ENCODE data around the gene CSTB.

CSTB gene

GRCh38 chr21:43789276-43790009, 13.3 kb upstream of the CSTB start, which contains the start of gene RRP1:
RRP1 (plus strand) TSS chr21:43789577; CDS start chr21:43789630, 53 bp downstream.
- peak; percentile 78 for DNase-seq (ENCODE audit: low read depth)

GRCh38 chr21:43786807-43787440, 10.8 kb upstream of the CSTB start:
- no peak for DNase-seq (ENCODE audit: low read depth)

- DNase-seq (ENCODE audit: low read depth): no peak
Observed at GRCh38 chr21:43786300-43786806, 10.2 kb upstream of the CSTB start.

GRCh38 chr21:43785134-43785533, 9.0 kb upstream of the CSTB start:
- DNase-seq (ENCODE audit: low read depth): no peak

GRCh38 chr21:43783098-43783700, 7.1 kb upstream of the CSTB start:
- peak; percentile 64 for DNase-seq (ENCODE audit: low read depth)

- DNase-seq (ENCODE audit: low read depth): no peak
Observed at GRCh38 chr21:43782431-43783097, 6.5 kb upstream of the CSTB start.

GRCh38 chr21:43781846-43782245, 5.7 kb upstream of the CSTB start:
- DNase-seq (ENCODE audit: low read depth): no peak

- DNase-seq (ENCODE audit: low read depth): no peak
Observed at GRCh38 chr21:43779660-43780059, 3.6 kb upstream of the CSTB start.

GRCh38 chr21:43778469-43779335, 2.6 kb upstream of the CSTB start:
- DNase-seq (ENCODE audit: low read depth): no peak

- DNase-seq (ENCODE audit: low read depth): no peak
Observed at GRCh38 chr21:43777953-43778352, 1.8 kb upstream of the CSTB start.

- DNase-seq (ENCODE audit: low read depth): no peak
Observed at GRCh38 chr21:43775190-43775589, 918 bp downstream of the CSTB start.

GRCh38 chr21:43774163-43774562, 1.9 kb downstream of the CSTB start:
- no peak for DNase-seq (ENCODE audit: low read depth)

GRCh38 chr21:43772425-43772821, 3.7 kb downstream of the CSTB start:
- no peak for DNase-seq (ENCODE audit: low read depth)

- no peak for DNase-seq (ENCODE audit: low read depth)
Observed at GRCh38 chr21:43771698-43772424, 4.2 kb downstream of the CSTB start.

- no peak for DNase-seq (ENCODE audit: low read depth)
Observed at GRCh38 chr21:43771199-43771675, 4.9 kb downstream of the CSTB start.

GRCh38 chr21:43770066-43770655, 5.9 kb downstream of the CSTB start:
- no peak for DNase-seq (ENCODE audit: low read depth)

GRCh38 chr21:43769325-43769958, 6.7 kb downstream of the CSTB start:
- no peak for DNase-seq (ENCODE audit: low read depth)

GRCh38 chr21:43768868-43769167, 7.3 kb downstream of the CSTB start:
- no peak for DNase-seq (ENCODE audit: low read depth)

- DNase-seq (ENCODE audit: low read depth): peak; percentile 82
Observed at GRCh38 chr21:43767984-43768867, 7.9 kb downstream of the CSTB start.
